ENCODE results near the gene NOL8. TPM values are rescaled to one million over a fixed set of nuclear protein-coding genes. Genes with fewer than 3 reads are reported as not detected.

NOL8 gene
- total RNA-seq, 1 experiment from 2014 or later = 48.2 TPM

DNA sequence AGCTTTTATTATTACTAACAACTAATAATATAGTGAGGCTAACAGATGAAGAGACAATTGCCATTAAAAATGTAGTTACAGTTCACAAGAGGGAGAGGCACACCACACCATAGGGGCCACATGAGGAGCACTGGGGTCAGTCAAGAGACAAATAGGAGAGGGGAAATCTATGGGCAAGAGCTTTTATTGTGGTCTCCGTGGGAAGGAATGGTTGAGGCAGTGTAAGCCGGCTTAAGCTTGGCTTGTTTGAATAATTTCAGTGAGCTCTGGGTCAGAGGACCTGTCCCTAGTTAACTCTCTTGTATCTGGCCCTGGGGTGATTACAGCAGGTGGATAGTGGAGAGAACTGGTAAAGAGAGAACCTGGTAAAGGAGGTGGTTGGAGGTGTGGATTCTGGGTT lies 43.9 kb upstream of the NOL8 start:
- TF ChIP-seq, protein P1, sequence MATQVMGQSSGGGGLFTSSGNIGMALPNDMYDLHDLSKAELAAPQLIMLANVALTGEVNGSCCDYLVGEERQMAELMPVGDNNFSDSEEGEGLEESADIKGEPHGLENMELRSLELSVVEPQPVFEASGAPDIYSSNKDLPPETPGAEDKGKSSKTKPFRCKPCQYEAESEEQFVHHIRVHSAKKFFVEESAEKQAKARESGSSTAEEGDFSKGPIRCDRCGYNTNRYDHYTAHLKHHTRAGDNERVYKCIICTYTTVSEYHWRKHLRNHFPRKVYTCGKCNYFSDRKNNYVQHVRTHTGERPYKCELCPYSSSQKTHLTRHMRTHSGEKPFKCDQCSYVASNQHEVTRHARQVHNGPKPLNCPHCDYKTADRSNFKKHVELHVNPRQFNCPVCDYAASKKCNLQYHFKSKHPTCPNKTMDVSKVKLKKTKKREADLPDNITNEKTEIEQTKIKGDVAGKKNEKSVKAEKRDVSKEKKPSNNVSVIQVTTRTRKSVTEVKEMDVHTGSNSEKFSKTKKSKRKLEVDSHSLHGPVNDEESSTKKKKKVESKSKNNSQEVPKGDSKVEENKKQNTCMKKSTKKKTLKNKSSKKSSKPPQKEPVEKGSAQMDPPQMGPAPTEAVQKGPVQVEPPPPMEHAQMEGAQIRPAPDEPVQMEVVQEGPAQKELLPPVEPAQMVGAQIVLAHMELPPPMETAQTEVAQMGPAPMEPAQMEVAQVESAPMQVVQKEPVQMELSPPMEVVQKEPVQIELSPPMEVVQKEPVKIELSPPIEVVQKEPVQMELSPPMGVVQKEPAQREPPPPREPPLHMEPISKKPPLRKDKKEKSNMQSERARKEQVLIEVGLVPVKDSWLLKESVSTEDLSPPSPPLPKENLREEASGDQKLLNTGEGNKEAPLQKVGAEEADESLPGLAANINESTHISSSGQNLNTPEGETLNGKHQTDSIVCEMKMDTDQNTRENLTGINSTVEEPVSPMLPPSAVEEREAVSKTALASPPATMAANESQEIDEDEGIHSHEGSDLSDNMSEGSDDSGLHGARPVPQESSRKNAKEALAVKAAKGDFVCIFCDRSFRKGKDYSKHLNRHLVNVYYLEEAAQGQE (IDR thresholded peaks at IDR 0.05; ENCODE audit: low read depth) = no peak
- TF ChIP-seq SIN3A (IDR thresholded peaks at IDR 0.05; ENCODE audit: low read depth) (no peak), RAD21 (IDR thresholded peaks at IDR 0.05; ENCODE audit: low read depth) (no peak), SRF (IDR thresholded peaks at IDR 0.05; ENCODE audit: low read depth) (no peak), ZNF274 (IDR thresholded peaks at IDR 0.05; ENCODE audit: low read depth, low read length) (no peak), TCF7L2 (IDR thresholded peaks at IDR 0.05; ENCODE audit: borderline replicate concordance, extremely low read depth, insufficient read depth, insufficient read length) (no peak), EGR1 (IDR thresholded peaks at IDR 0.05; ENCODE audit: low read depth) (no peak), ELF1 (IDR thresholded peaks at IDR 0.05; ENCODE audit: borderline replicate concordance, low read depth) (no peak), POLR2A (IDR thresholded peaks at IDR 0.05; ENCODE audit: borderline replicate concordance, extremely low read depth, insufficient read depth, insufficient read length) (no peak), POLR2AphosphoS5 (IDR thresholded peaks at IDR 0.05; ENCODE audit: low read depth, low read length) (no peak), EZH2 (IDR thresholded peaks at IDR 0.05) (no peak), EZH2phosphoT487 (IDR thresholded peaks at IDR 0.05; ENCODE audit: borderline replicate concordance) (no peak)
- TF ChIP-seq, protein P2, sequence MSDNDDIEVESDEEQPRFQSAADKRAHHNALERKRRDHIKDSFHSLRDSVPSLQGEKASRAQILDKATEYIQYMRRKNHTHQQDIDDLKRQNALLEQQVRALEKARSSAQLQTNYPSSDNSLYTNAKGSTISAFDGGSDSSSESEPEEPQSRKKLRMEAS (IDR thresholded peaks at IDR 0.05) = no peak
- TF ChIP-seq, protein P3, sequence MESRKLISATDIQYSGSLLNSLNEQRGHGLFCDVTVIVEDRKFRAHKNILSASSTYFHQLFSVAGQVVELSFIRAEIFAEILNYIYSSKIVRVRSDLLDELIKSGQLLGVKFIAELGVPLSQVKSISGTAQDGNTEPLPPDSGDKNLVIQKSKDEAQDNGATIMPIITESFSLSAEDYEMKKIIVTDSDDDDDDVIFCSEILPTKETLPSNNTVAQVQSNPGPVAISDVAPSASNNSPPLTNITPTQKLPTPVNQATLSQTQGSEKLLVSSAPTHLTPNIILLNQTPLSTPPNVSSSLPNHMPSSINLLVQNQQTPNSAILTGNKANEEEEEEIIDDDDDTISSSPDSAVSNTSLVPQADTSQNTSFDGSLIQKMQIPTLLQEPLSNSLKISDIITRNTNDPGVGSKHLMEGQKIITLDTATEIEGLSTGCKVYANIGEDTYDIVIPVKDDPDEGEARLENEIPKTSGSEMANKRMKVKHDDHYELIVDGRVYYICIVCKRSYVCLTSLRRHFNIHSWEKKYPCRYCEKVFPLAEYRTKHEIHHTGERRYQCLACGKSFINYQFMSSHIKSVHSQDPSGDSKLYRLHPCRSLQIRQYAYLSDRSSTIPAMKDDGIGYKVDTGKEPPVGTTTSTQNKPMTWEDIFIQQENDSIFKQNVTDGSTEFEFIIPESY (IDR thresholded peaks at IDR 0.05; ENCODE audit: extremely low read depth, insufficient replicate concordance, low read length) = no peak
- H3K9me3 ChIP-seq (ENCODE audit: control insufficient read depth in 1 of 2, insufficient read depth in 1 of 2, low read depth in 1 of 2, low read length in 2 of 2) = peaks cover 4% of the 10 kb centered on the region in 2 experiments; a peak in 1 of 4 replicates
- H3K4me2 ChIP-seq (ENCODE audit: low read length) = no peak overlapping the region
- H3K9me2 ChIP-seq (ENCODE audit: insufficient read depth) = no peaks in the 10 kb centered on the region
- ChIA-PET POLR2A (no interaction called here), CTCF (interaction anchor here (1.4 kb wide), 1 partner anchor 41 kb away, joined by 3 read pairs; no protein-coding TSS in a partner anchor), RAD21 (ENCODE audit: low non-redundant PET in 1 of 2, low total read pairs in 2 of 2, uncharacterized antibody in 2 of 2, unreplicated experiment in 2 of 2) (no interaction called here)
- no peak for ATAC-seq
- H2AFZ ChIP-seq (ENCODE audit: low read depth, low read length, poor library complexity, severe bottlenecking) = no peak overlapping the region
- no peak for DNase-seq (ENCODE audit: low read depth, low spot score)
- H3K27ac ChIP-seq (ENCODE audit: low read depth, low read length) = no peak overlapping the region
- no peaks in the 10 kb centered on the region for H3K4me1 ChIP-seq (ENCODE audit: control insufficient read depth in 1 of 2, insufficient read depth in 2 of 2, low read length in 2 of 2)
- no peaks in the 10 kb centered on the region for H3K36me3 ChIP-seq (ENCODE audit: control insufficient read depth in 1 of 2, insufficient read depth in 2 of 2, low read length in 2 of 2)
- no peak overlapping the region for H3K9ac ChIP-seq (ENCODE audit: low read length)
- no TSS peak for BruUV-seq (replicated peaks)
- H4K20me1 ChIP-seq (ENCODE audit: insufficient read depth) = no peaks in the 10 kb centered on the region
- intact Hi-C loops (cut with micrococcal nuclease) = no loop called here
- H3K4me3 ChIP-seq (replicated peaks in 1 of 2; ENCODE audit: low read depth in 1 of 2, low read length in 2 of 2) = no peak overlapping the region
- no peaks in the 10 kb centered on the region for H3K79me2 ChIP-seq (ENCODE audit: insufficient read depth, low read length)
- H3K27me3 ChIP-seq (ENCODE audit: insufficient read depth, low read length) = no peaks in the 10 kb centered on the region

Measured in HCT116 (cell line).